ENCODE data around the gene KRTAP17-1.
A peak's percentile ranks its signal among the peaks of the same experiment; 100 is the strongest.
"Not testable (repeated sequence)": the region's sequence is repeated elsewhere in the genome, so short reads cannot be mapped to it uniquely, and the experiment has no call there.

Gene KRTAP17-1

DNA sequence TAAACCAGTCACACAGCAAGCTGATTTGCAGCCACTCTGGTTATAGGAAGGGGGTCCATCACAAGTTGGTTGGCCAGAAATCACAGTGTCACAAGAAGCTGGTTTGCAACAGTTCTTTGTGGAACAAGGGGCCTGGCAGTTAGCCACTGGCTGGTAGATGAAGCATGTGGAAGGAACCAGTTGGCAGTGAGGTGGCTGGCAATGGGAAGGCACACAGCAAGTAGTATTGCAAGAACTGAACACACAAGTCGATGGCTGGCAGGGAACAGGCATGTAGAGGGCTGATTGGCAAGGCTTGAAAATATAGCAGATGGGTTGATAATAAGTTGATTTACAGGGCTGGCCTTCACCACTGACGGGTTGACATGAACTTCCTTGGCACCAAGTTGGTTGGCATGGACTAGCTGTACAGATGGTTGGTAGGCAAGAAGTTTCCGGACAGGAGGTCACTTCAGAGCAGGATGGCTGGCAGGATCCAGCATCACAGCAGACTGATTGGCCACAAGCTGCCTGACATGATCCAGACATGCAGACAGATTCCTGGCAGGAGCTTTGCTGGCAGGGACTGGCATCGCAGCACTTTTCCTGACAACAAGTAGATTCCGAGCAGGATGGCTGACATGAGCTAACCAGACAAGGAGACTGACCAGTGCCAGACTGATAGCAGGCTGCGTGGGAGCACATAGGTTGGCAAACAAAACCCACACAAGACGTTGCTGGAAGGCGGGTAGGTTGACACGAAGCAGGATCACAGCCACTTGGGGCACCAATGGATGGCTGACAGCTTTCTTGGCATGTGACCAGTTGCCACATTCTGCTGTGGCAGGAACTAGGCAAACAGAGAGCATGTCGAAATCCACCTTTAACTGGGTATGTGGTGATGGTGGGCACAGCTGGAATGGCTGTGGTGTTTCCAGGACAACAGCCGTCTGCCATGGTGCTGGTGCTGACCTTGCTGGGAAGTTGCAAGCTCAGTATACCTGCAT, 13.3 kb downstream of the KRTAP17-1 start, which contains the start of gene KRTAP29-1:
KRTAP29-1 (minus strand) TSS at position 936 of the 986 bp plus-strand sequence; CDS start at position 936, 0 bp downstream.
- DNase-seq: no peak

DNA sequence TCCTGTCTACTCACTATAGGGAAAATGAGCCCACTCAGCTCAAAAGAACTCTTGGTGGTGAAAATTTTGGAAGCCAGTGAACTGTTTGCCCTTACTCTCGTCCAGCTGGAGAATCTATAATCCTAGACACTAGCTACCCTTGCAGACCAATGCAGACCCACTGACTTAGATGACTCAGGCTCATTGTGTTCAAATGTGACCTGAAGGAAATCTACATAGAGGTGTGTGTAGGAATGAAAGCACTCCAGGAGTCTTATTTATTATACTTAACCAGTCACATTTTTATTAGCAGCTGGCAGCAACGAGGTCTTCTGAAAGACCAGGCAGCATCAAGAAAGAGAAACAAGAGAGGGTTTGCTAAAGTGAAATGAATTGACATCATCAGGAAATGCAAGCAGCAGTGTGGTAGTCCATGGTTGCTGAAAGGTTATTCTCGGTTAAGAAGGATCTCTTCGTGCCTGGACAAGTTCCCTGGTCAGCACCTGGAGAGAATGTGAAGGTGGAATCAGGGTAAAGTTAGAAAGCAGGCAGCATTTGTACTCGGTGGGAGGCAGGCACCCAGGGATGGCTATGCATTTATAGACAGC, 14.2 kb downstream of the KRTAP17-1 start:
- DNase-seq: no peak

DNA sequence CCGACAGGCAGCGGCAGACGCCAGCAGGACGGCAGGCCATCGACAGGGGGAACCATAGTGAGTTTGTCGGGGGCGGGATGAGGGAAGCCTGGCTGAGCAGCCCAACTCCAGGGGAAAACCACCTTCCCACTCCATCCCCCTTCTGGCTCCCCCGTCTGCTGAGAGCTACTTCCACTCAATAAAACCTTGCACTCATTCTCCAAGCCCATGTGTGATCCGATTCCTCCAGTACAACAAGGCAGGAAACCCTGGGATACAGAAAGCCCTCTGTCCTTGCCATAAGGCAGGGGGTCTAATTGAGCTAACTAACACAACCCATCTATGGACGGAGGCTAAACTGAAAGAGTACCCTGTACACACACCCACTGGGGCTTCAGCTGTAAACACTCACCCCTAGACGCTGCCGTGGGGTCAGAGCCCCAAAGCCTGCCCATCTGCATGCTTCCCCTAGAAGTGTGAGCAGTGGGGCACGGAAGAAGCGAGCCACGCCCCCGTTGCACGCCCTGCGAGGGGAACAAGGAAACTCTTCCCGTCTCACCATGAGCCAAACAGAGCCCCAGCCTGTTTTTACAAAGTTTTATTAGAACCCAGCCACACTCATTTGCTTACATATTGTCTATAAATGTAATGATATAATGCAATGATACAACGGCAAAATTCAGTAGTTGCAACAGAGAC, 16.9 kb downstream of the KRTAP17-1 start:
- DNase-seq: no peak

DNA sequence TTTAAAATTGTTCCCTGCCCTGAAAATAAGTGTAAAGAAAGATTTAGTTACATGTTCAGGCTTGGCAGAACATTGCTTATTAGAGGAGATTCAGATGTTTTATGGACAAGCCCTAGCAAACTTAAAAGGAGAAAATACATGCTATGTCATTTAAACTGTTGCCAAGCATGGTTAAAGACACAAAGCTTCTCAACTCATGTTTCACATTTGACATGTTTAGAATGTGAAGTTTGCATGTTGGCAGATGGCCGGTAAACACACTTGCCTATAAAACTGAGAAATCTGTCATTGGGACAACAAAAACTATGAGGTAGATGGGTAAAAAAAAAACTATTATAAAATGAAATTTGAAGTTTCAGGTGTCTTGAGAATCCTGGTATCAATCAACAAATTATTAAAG, 18.7 kb downstream of the KRTAP17-1 start:
- DNase-seq: no peak

DNA sequence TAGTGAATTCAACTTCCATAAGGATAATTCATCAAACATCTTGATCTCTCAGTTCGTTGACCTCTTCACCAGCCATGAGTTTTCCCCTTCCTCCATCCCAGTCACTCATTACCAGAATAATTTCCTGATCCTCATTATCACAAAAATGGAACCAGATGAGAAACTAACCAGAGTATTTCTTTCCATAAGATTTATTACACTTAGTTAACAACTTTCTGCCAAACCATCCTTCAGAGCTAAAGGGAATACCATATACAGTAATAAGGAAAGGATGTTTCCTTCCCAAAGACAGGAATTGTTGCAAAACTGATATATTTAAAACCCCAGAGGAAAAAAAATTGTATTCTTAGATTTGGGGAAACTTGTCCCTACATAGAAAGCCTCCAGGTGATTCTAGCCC, 21.5 kb downstream of the KRTAP17-1 start:
- no peak for DNase-seq

DNA sequence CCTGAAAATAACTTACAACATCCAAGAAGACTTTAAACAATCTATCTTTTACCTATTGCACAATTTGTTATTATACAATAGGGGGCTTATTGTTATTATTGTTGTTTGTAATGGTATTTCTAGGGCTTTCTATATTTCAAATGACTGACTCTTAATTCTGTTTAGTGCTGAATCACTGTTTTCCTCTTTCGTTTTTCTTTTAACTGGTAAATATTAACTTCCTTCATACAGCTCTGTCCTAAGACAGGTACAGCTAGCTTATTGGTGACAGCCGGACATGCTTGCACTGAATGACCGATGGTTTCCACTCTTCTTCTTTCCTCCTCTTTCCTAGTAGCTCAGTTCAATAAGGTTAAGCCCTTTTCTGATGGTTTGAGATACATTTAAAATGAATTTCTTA, 28.5 kb downstream of the KRTAP17-1 start:
- peak; percentile 1 for DNase-seq

DNA sequence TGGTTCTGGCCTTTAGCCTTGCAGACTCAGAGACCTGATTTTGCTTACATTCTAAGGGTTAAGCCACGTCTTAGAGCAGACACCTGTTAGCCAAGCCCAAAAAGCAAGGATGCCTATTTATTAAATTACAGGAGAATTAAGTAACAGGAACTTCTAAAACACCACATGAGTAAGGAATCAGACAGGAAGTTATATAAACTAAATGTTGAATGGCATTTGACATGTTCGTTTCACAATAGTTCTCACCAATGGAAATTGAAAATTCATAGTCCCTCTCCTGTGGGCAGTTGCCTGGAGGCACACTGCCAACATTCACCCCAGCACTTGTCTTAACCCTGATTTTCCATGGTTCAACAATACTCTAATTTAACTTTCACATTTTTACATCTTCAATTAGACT, 31.0 kb downstream of the KRTAP17-1 start:
- DNase-seq: peak; percentile 28

DNA sequence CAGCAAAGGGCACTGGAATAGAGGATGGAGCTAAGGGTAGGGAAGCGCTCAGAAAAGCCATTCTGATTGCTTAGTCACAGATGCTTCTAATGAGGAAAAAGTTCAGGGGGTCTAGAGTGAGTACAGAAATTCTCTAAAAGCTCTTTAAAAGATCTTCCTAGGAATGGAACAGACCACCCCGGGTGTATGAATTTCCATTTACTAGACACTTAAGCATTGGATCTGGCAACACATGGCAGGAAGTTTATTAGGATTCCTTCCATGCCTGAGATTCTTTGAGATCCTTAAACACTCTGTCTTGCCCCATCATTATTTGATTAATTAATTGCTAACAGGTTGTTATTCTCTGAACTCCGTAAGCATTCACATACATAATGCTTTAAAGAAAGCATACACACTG, 31.5 kb downstream of the KRTAP17-1 start:
- DNase-seq: peak; percentile 26

DNA sequence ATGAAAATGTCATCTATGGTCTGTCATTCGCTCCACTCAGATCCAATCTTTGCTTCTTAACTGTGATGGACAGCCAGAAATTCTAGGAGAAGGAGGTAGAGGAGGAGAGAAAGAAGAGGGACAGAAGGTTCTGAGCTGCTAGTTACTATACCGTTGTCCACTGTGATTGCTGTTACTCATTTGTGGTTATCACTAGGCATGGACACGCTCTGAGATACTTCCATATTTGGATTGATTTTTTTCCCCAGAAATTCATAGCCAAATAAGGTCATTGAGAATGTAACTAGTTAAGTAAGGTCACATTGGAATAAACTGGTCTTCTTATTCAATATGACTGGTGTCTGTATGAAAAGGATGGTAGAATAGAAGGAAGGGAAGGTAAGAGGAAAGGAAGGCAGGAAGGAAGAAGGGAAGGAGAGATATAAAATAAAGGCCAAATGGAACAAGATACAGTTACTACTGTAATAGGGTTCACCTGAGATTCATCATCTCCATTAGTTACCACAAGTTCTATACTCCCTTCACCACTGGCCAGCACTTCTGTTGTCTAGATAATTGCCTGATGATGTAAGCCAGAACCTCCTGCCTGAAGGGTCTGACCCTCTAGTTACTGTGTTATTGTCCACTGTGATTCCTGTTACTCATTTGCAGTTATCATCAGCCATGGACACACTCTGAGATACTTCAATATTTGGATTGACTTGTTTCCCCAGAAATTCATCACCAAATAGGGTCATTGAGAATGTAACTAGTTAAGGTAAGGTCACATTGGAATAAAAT, 37.1 kb downstream of the KRTAP17-1 start:
- peak; percentile 81 for DNase-seq

DNA sequence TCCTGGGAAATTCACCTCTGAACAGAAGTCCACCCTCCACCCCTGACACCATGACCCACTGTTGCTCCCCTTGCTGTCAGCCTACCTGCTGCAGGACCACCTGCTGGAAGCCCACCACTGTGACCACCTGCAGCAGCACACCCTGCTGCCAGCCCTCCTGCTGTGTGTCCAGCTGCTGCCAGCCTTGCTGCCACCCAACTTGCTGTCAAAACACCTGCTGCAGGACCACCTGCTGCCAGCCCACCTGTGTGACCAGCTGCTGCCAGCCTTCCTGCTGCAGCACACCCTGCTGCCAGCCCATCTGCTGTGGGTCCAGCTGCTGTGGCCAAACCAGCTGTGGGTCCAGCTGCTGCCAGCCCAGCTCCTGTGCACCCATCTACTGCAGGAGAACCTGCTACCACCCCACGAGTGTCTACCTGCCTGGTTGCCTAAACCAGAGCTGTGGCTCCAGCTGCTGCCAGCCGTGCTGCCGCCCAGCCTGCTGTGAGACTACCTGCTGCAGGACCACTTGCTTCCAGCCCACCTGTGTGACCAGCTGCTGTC, 39.8 kb downstream of the KRTAP17-1 start, which contains the start of gene KRTAP9-7:
KRTAP9-7 (plus strand) TSS at position 51 of the 543 bp plus-strand sequence; CDS start at position 51, 0 bp downstream.
- DNase-seq: not testable (repeated sequence)

DNA sequence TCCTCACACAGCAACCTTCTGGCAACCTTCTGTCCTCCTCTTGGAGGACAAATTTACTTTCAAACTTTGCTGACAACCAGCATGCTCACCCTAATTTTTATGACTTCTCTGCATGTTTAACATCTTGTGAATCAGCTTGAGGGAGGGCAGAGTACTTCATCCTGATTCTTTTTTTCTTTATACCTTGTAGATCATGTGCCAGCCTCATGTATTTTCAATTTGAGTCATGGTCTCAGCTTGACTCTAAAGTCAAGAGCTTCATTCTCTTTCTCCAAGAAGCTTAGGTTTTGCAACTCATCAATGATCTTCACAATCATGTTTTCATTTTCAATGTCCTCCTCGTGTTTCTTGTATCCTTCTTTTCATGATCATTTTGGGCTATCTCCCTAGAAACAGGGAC, 43.7 kb downstream of the KRTAP17-1 start:
- DNase-seq: no peak

DNA sequence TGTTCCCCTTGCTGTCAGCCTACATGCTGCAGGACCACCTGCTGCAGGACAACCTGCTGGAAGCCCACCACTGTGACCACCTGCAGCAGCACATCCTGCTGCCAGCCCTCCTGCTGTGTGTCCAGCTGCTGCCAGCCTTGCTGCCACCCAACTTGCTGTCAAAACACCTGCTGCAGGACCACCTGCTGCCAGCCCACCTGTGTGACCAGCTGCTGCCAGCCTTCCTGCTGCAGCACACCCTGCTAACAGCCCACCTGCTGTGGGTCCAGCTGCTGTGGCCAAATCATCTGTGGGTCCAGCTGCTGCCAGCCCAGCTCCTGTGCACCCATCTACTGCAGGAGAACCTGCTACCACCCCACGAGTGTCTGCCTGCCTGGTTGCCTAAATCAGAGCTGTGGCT, 44.2 kb downstream of the KRTAP17-1 start:
- not testable (repeated sequence) for DNase-seq

DNA sequence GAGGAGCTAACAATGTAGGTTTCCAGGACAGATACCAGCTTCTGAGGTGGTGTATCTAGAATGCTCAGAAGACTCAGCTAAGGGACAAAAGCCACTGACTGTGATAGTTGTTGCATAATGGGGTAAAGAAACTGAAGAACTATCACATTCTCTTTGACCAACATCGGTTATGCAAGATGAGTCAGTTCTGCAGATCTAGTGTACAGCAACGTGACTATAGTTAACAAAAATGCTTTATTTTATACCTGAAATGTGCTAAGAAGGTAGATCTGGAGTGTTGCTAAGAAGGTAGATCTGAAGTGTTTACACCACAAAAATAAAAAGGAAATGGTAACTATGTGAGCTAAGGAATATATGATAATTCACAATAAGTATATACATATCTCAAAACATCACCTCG, 47.8 kb downstream of the KRTAP17-1 start:
- no peak for DNase-seq

DNA sequence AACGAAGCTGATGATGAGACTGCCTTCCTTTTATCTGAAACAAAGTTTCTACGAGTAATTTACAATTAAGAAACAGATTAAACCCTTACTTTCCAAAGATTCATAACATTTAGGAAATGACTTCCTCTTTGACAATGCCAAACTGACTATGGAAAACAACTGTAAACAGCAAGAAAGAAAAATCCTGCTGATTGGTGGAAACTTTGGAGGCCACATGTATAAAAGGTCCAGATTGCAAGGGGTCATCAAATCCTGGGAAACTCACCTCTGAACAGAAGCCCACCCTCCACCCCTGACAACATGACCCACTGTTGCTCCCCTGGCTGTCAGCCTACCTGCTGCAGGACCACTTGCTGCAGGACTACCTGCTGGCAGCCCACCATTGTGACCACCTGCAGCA, 50.4 kb downstream of the KRTAP17-1 start, which contains the start of gene KRTAP9-6:
KRTAP9-6 (plus strand) TSS at position 301 of the 400 bp plus-strand sequence; CDS start at position 301, 0 bp downstream.
- no peak for DNase-seq

Data from kidney glomerular epithelial cell (primary cell).